ENCODE results near the gene DSP.

DNA sequence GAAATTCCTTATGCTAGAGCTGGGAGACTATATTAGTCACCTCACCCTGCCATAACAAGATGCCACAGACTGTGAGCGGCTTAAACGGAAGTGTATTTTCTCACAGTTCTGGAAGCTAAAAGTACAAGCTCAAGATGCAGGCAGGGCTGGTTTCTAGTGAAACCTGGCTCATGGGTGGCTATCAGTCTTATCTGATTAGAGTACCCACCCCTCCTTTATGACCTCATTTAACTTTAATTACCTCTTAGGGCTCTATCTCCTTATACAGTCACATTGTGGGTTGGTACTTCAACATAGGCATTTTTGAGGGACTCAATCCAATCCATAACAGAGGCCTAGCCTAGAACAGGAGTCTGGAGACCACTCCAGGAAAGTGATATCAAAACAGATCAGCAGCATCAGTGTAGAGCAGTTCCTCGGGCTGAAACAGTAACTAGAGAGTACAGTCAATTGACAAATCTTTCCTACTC is 46.2 kb downstream of the DSP start:
- TF ChIP-seq, protein P1, sequence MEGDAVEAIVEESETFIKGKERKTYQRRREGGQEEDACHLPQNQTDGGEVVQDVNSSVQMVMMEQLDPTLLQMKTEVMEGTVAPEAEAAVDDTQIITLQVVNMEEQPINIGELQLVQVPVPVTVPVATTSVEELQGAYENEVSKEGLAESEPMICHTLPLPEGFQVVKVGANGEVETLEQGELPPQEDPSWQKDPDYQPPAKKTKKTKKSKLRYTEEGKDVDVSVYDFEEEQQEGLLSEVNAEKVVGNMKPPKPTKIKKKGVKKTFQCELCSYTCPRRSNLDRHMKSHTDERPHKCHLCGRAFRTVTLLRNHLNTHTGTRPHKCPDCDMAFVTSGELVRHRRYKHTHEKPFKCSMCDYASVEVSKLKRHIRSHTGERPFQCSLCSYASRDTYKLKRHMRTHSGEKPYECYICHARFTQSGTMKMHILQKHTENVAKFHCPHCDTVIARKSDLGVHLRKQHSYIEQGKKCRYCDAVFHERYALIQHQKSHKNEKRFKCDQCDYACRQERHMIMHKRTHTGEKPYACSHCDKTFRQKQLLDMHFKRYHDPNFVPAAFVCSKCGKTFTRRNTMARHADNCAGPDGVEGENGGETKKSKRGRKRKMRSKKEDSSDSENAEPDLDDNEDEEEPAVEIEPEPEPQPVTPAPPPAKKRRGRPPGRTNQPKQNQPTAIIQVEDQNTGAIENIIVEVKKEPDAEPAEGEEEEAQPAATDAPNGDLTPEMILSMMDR (IDR thresholded peaks at IDR 0.05): no peak
- no peak for TF ChIP-seq POLR2AphosphoS5 (IDR thresholded peaks at IDR 0.05)
- no peak for TF ChIP-seq EP300 (IDR thresholded peaks at IDR 0.05)

Data from sigmoid colon (tissue), 4 donors.